HUES48 (cell line): ENCODE results near the gene ASPSCR1.

Source experiments
- H3K27ac ChIP-seq: one replicate; pipeline ENCODE4 v1.7.0; 2013; ENCODE audit warnings: low read depth, low read length, inconsistent platforms
- H3K27me3 ChIP-seq: 2 replicates; pipeline ENCODE4 v1.6.1; 2013; ENCODE audit warnings: mild to moderate bottlenecking, low read length; ENCODE audit not compliant: control insufficient read depth, insufficient read depth
- H3K36me3 ChIP-seq: 2 replicates; pipeline ENCODE4 v1.6.1; 2013; ENCODE audit warnings: low read length; ENCODE audit not compliant: control insufficient read depth, insufficient read depth
- H3K4me1 ChIP-seq: 2 replicates; pipeline ENCODE4 v1.6.1; 2013; ENCODE audit warnings: mild to moderate bottlenecking, low read length; ENCODE audit not compliant: control insufficient read depth, insufficient read depth
- H3K4me3 ChIP-seq: 2 replicates; pipeline ENCODE4 v1.5.1; 2013; ENCODE audit warnings: mild to moderate bottlenecking, low read depth, low read length
- H3K9ac ChIP-seq: 2 replicates; pipeline ENCODE4 v1.6.1; 2013; ENCODE audit warnings: mild to moderate bottlenecking, low read depth, low read length, moderate library complexity
- H3K9me3 ChIP-seq: 2 replicates; pipeline ENCODE4 v1.6.1; 2013; ENCODE audit warnings: low read length; ENCODE audit not compliant: control insufficient read depth, insufficient read depth

ASPSCR1 gene

DNA sequence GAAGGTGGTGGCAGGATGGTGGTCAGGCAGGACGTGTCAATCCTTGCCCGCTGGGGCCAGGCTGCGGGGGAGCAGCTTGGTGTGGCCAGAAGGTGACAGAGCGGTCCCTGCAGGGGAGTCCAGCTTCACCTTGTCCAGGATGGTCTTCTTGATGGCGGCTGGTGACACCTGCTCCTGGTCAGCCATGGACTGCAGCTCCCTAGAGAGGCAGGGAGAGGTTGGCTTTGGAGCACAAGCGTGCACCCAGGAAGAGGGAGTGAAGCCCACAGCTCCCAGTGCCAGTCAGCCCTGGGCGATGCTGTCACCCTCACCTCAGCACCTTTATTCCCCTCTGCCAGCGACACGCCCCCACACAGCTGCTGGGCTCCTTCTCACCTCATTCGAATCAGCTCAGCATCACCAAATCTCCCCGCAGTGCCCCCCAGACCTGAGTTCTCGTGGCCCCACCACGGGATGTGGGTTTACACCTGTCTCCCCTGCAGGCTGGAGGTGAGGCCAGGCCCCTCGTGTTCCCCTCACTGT is 44.2 kb upstream of the ASPSCR1 start:
- no peak overlapping the region for H3K4me3 ChIP-seq
- no peak overlapping the region for H3K27ac ChIP-seq
- peaks cover 11% of the 10 kb centered on the region; the same call in 1 of the 2 replicates for H3K27me3 ChIP-seq
- no peaks in the 10 kb centered on the region for H3K4me1 ChIP-seq
- peaks cover 26% of the 10 kb centered on the region for H3K36me3 ChIP-seq
- no peaks in the 10 kb centered on the region for H3K9me3 ChIP-seq
- H3K9ac ChIP-seq, result no peak overlapping the region

DNA sequence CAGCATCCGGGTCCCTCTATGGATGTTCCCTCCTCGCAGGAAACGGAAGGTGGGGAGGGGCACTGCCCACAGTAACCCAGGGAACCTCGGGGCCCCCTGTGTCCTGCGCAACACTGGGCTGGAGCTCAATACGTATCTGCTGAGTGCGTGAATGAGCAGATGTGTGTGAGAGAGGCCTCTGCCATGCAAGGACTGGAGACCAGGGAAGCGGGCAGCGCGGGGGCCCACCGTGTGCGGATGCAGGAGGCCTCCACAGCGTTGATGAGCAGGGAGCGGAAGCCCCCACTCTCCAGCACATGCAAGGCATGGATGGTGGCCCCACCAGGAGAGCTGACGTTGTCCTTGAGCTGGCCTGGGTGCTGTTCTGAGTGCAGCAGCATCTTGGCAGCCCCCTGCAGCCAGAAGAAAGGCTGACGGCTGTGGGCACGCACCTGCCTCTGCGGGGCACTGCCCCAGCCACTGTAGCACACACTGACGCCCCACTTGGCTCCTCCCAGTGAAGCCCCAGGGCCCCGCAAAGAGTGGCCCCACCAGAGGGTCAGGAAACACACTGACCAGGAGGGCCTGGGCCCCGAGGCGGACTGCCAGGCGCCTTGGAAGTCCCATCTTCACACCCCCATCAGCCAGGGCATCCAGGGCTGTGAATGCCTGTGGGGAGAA is 43.2 kb upstream of the ASPSCR1 start:
- H3K36me3 ChIP-seq, result peaks cover 26% of the 10 kb centered on the region
- 0 out of 2 replicates have a peak, but pooled peaks cover 1% of the 10 kb centered on the region for H3K27me3 ChIP-seq
- no peak overlapping the region for H3K4me3 ChIP-seq
- no peaks in the 10 kb centered on the region for H3K4me1 ChIP-seq
- no peak overlapping the region for H3K9ac ChIP-seq
- no peaks in the 10 kb centered on the region for H3K9me3 ChIP-seq
- H3K27ac ChIP-seq, result no peak overlapping the region

DNA sequence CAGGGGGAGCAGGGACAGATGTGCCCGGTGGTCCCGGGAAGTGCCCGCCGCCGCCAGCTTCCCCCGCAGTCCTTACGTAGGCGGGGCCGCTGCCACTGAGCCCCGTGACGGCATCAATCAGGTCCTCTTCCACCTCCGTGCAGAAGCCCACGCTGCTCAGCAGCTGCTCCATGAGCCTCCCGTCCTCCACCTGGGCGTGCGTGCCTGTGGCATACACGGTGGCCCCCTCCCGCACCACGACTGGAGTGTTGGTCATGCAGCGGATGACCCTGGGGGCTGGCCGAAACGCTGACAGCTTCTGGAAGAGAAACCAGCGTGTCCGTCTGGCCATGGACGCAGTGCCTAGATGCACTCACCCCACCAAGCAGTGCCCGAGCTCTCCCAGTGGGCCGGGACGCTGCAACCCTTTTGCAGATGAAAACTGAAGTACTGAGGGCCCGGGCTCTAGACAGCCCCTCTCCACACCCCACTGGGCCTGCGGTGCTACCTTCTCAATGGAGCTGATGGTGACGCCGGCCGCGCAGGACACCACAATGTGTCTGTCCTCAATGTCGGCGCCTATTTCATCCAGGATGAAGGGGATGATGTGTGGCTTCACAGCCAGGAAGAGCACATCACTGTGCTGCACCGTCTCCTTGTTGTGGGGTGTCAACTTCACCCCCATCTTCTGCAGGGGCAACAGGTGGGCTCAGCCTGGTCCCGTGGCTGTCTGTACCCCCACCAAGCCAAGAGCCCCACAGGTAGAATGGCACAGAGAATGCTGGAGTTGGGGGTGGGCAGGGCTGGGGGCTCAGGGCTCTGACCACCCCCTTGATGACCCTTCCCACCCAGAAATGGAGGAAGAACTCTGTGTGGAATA is 42.4 kb upstream of the ASPSCR1 start:
- no peak overlapping the region for H3K4me3 ChIP-seq

DNA sequence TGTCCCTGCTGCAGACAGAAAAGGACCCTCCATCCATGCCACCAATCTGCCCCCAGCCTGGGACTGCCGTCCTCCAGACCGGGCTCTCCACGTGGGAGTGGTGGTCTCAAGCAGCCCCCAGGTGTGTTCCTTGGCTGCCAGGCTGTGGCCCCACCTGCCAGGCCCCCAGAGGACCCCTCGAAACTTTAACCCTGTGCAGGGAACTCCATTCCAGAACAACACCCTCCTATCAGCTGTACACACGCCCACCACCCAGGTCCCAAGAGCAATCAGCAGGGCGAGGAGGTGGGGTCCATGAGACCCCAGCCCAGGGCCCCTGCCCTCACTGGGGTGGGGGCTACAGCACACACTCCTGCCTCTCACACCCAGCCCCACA is 41.7 kb upstream of the ASPSCR1 start:
- H3K27me3 ChIP-seq, result no peaks in the 10 kb centered on the region
- H3K4me1 ChIP-seq, result no peaks in the 10 kb centered on the region
- H3K27ac ChIP-seq, result no peak overlapping the region
- peaks cover 26% of the 10 kb centered on the region for H3K36me3 ChIP-seq
- no peaks in the 10 kb centered on the region for H3K9me3 ChIP-seq
- H3K4me3 ChIP-seq, result 0 out of 2 replicates have a peak overlapping the region, but pooled peaks have one; percentile 17
- no peak overlapping the region for H3K9ac ChIP-seq

More for the DNA sequence above, 42.4 kb upstream of the ASPSCR1 start:
- Histone ChIP-seq H3K36me3 (peaks cover 26% of the 10 kb centered on the region), H3K27me3 (no peaks in the 10 kb centered on the region), H3K27ac (no peak overlapping the region), H3K9ac (no peak overlapping the region), H3K9me3 (no peaks in the 10 kb centered on the region), H3K4me1 (no peaks in the 10 kb centered on the region)

DNA sequence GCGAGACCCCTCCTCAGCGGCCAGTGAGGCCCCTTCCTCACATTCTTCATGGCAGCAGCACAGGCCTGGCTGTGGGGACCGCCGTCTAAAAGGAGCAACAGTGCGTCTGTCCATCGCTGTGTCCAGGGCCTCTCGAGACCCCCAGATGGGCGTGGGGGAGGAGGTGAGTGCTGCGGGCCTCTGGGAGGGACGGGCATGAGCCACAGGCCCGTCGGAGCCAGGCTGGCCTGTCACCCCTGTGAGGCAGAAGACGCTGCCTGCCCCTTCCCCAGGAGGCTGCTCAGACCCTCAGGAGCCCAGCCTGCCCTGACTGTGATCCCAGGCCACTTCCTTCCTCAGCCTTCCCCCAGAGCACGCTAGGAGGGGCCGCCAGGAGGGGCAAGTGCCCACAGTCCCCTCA is 38.2 kb upstream of the ASPSCR1 start:
- Histone ChIP-seq H3K27me3 (no peaks in the 10 kb centered on the region), H3K27ac (no peak overlapping the region), H3K9me3 (no peaks in the 10 kb centered on the region), H3K4me1 (peaks cover 11% of the 10 kb centered on the region), H3K36me3 (peaks cover 12% of the 10 kb centered on the region), H3K4me3 (no peak overlapping the region), H3K9ac (no peak overlapping the region)

DNA sequence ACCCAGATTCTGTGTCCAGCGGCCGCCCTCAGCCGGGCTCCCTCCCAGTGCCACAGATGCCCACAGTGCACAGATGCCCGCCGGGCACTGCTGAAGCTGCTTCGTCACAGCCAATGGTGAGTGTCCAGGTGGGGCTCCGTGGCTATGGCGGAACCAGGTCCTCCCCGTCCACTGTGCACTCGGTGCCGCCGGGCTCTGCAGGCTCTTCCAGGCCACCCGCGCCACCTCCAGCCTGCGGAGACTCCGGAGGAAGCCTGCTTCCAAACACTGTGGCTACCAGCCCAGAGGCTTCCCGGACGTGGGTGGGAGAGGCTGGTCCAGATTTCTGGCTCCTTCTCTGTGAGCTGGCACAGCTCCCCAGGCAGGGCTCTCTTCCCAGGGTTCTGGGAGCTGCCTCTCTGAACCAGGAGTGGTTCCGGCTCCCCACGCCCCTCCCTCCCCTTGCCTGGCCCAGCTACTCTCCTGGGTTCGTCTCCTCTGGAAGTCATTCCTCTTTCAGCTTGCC is 37.5 kb upstream of the ASPSCR1 start:
- H3K36me3 ChIP-seq, result peaks cover 5% of the 10 kb centered on the region
- H3K27ac ChIP-seq, result no peak overlapping the region
- no peaks in the 10 kb centered on the region for H3K9me3 ChIP-seq
- H3K4me1 ChIP-seq, result peaks cover 11% of the 10 kb centered on the region
- 0 out of 2 replicates have a peak, but pooled peaks cover 3% of the 10 kb centered on the region for H3K27me3 ChIP-seq
- no peak overlapping the region for H3K4me3 ChIP-seq
- H3K9ac ChIP-seq, result no peak overlapping the region

DNA sequence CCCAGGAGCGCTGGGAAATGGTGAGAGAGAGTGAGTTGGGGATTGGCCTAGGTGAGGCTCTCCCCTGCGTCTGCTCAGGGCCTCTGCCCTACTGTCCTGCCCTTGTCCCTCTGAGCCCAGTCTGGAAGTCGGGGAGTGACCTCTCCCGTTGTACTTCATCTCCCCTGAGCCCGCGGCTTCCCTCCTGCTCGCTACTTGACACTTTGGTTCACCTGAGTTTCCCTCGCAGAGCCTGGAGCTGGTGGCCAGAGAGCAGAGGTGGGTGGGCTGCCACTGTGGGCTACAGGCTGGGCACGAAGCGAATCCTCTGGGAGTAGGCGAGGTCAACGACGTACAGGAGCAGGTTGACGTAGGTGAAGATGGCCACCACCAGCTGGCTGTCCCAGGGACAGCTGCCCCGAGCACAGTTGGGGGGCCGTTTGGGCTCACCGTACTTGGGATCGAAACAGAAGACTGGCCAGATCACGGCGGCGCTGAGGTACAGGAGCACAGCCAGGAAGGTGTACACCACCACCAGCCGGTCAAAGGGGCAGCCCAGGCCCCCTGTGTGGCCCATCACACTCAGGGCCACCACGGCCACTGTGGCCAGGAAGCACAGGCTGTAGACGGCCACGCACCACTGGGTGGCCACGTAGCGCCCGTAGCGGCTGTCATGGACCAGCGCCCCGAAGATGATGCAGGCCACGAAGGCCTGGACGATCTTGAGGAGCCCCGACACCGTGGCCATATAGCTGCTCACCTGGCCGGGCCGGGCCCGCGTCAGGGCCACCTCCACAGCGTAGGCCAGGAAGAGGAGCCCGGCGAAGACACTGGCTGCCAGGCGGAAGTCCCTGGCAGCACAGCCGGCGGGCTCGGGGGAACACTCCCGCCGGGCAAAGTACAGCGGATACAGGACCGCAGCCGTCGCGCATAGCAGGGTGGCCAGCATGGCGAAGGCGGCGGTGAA is 36.6 kb upstream of the ASPSCR1 start:
- no peaks in the 10 kb centered on the region for H3K36me3 ChIP-seq
- H3K27ac ChIP-seq, result no peak overlapping the region
- no peaks in the 10 kb centered on the region for H3K9me3 ChIP-seq
- H3K9ac ChIP-seq, result no peak overlapping the region
- H3K4me1 ChIP-seq, result peaks cover 11% of the 10 kb centered on the region
- 0 out of 2 replicates have a peak, but pooled peaks cover 3% of the 10 kb centered on the region for H3K27me3 ChIP-seq
- no peak overlapping the region for H3K4me3 ChIP-seq

DNA sequence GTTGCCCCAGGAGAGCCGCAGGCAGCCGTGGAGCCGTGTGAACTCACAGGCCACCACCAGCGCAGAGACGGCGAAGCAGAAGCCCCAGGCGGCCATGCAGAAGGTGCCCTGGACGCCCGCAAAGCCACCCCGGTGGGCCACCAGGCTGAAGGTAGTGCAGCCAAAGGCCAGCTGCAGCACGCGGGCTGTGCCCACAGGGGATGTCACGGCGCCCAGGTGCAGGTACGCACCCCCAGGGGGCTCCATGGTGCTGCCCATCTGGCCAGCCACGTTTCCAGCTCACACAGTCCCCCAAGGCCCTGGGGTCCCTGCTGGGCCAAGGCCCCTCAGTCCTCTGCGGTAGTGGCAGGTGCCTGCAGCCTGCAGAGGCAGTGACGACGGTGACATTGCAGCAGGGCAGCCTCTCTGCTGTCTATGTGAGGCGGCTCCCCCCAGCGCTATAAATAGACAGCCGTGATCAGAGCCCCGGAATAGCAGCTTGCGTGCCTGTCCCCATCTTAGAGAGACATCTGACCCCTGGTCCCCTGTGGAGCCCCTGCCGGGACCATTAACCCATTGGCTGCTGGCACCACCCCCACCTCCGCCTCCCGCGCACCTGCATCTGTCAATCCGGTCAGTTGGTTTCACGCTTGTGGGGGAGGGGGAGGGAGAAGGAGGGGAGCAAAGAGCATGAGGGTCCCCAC is 35.8 kb upstream of the ASPSCR1 start:
- Histone ChIP-seq H3K27me3 (0 out of 2 replicates have a peak, but pooled peaks cover 3% of the 10 kb centered on the region), H3K4me3 (no peak overlapping the region), H3K9ac (no peak overlapping the region), H3K27ac (no peak overlapping the region), H3K9me3 (no peaks in the 10 kb centered on the region), H3K4me1 (peaks cover 11% of the 10 kb centered on the region), H3K36me3 (no peaks in the 10 kb centered on the region)

DNA sequence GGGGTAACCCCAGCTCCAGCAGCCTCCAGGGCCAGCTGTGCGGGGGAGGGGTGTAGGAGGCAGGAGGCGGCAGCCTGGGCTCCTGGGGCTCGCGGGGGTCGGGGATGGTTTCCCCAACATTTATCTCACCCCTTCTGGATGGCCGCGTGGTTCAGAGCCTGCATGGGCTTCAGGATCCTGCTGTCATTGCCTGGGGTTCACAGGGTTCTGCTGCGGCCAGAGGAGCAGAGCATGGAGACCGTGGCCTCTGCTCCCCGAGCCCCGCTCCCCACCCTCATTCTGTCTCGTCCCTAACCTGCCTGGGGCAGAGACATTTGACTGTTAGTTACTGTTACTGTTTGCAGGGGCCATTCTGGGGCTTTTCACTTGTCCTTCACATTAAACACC is 35.3 kb upstream of the ASPSCR1 start:
- peaks cover 11% of the 10 kb centered on the region for H3K4me1 ChIP-seq
- H3K9ac ChIP-seq, result no peak overlapping the region
- H3K4me3 ChIP-seq, result no peak overlapping the region
- H3K36me3 ChIP-seq, result no peaks in the 10 kb centered on the region
- 0 out of 2 replicates have a peak, but pooled peaks cover 3% of the 10 kb centered on the region for H3K27me3 ChIP-seq
- no peaks in the 10 kb centered on the region for H3K9me3 ChIP-seq
- H3K27ac ChIP-seq, result no peak overlapping the region

DNA sequence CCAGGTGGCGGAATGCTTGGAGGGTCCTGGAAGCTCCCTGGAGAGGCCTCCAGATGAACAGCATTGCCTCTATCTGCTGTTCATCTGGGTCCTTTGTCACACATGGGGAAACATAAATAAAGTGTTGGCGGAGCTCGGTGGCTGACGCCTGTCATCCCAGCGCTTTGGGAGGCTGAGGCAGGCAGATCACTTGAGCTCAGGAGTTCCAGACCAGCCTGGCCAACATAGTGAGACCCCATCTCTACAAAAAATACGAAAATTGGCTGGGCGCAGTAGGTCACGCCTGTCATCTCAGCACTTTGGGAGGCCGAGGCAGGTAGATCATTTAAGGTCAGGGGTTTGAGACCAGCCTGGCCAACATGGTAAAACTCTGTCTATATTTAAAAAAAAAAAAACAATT is 32.6 kb upstream of the ASPSCR1 start:
- no peaks in the 10 kb centered on the region for H3K36me3 ChIP-seq
- 0 out of 2 replicates have a peak, but pooled peaks cover 3% of the 10 kb centered on the region for H3K27me3 ChIP-seq
- H3K27ac ChIP-seq, result no peak overlapping the region
- no peaks in the 10 kb centered on the region for H3K9me3 ChIP-seq
- H3K4me1 ChIP-seq, result peaks cover 11% of the 10 kb centered on the region
- no peak overlapping the region for H3K9ac ChIP-seq
- H3K4me3 ChIP-seq, result no peak overlapping the region
